Measurements from ENCODE around the gene NEDD1.

The NEDD1 gene

DNA sequence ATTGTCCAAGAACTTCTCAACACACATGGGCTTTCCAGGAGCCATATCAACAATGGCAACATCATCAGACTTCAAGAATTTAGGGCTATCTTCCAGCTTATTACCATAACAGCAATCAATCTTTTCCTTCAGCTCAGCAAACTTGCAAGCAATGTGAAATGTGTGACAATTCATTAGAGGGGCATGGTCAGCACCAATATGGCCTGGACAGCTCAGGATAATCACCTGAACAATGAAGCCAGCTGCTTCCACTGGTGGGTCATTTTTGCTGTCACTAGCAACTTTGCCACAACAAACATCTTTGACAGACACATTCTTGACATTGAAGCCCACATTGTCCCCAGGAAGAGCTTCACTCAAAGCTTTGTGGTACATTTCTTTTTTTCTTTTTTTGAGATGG, 5.9 kb upstream of the NEDD1 start:
- no peak for DNase-seq (ENCODE audit: low spot score)

DNA sequence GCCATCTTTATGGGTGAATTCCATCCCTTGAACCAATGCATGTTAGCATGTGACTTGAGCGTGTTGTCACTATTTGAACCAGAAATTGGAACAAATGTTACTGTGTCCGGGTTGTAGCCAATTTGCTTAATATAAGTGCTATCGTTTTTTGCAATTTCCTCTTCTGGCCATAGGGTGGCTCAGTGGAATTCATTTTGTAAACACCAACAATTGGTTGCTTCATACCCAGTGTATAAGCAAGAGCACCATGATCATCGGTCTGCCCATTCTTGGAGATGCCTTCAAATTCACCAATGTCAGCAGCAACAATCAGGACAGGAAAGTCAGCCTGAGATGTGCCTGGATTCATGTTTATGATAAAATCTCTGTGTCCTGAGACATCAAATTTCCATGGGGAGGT, 5.0 kb upstream of the NEDD1 start:
- DNase-seq (ENCODE audit: low spot score): no peak

DNA sequence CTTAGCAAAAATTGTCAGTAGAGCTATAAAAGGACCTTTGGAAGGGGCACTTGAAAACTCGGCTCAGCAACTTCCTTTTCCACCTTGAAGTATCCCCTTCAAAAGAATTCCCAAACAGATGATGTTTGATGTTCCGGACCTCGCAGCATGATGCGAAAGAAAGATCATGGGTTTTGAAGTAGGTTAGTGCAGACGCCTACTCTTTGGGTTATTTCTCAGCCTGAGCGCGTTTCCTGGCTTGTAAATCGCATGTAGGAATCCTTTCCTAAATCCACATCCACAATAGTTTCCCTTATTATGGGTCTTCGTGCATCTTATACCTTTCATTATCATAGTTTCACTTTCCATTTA, 584 bp upstream of the NEDD1 start:
- DNase-seq (ENCODE audit: low spot score): no peak

DNA sequence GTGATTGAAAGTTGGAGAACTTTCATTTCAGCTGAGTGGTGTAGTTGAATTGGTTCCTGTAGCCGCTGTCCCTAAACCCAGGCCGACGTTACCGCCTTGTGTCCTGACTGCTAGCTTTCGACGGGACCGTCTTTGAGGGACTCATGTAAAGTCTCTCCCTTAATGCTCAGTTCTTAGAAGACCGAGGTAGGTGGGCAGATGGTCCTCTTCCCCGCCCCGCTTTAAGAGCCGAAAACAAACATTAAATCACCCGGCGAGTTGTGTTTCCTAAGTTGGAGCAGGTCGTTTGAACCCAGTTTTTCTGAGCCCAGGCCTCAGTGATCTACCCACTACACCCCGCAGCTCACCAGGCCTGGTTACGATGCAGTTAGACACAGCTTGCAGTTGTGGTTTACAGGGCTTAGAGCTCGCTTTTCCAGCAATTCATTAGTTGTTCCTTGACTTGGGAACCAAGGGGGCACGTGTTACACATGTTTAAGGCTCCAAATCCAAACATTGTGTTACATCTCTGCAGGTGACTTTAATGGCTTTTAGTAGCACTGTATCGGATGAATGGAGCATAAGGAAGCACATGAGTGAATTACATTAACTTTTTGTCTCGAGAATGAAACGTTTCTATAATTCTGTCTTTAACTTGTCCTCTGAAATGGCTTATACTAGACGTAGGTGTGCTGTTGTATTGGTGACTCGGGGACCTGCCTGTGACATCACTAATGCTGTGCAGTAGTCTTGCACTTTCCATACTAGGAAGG, 790 bp downstream of the NEDD1 start:
- peak; percentile 41 for DNase-seq (ENCODE audit: low spot score)

DNA sequence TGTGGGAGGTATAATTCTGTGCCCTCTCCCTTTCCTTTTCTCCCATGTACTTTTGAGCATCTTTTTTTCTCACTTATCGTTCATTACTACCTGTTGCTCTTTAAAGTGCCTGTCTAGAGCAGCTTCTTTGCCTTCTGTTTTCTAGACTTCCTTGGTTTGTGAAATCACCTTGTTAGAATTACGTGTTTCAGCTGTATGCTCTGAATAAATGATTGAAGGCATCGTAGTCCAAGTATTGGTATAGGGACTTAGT, 1.3 kb downstream of the NEDD1 start:
- no peak for DNase-seq (ENCODE audit: low spot score)

DNA sequence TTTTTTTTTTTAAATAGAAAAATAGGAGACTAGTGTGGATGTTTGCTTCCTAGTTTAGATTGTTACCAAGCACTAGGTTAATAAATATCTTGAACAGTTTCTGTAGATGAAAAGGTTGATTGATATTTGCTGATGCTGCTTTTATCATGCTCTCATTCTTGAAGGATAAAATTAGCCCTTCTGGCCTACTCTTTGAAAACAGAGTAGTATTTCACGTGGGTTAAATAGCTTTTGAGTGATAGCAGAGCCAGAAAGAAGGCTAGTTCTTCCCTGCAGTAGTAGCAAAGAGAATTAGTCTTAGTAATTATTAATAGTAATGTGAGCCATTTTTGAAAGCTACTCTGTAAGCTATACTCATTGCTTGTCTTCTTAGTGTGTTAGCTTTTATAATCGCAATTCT, 5.2 kb downstream of the NEDD1 start:
- no peak for DNase-seq (ENCODE audit: low spot score)

DNA sequence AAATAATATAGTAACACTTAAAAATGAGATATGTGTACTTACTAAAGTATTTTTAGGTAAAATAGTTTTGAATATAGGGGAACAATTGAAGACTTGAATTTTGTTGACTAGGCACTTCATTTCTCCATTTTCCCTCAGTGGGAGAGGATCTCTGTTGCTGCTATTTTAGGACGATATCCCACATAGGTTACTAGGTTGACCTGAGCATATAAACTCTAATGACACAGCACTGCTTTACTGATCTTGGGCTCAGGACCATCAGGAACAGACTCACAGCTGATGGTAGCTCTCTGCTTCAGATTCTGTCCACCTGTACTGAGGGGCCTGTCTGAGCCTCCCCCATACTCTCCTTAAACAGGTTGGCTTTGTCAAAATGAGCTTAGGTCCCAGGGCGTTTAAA, 5.9 kb downstream of the NEDD1 start:
- DNase-seq (ENCODE audit: low spot score): no peak

DNA sequence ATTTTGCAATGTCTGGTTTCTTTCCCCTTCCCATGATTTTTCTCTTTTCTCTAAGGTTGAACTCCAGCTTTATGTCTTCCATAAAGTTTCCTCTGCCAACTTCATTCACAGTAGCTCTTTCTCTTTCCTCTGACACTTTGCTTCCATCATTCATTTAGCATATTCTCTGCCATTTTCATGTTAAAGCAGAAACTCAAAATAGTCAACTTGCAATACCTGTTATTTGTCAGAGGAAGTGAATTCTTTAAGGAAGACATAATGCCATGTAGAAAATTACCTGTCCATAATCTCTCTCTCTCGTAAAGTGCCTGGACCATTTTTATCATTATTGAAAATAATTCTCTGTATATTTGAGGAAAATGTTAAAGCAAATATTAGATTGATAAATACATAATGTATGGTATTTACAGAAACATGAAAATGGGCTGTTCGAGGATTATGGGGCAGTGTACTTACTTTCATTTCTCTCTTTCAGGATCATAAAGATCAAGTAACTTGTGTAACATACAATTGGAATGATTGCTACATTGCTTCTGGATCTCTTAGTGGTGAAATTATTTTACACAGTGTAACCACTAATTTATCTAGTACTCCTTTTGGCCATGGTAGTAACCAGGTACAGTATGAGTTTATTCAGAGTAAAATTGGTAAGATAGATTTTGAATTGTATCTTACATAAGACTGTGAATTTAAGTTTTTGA, 12.6 kb downstream of the NEDD1 start:
- no peak for DNase-seq (ENCODE audit: low spot score)

DNA sequence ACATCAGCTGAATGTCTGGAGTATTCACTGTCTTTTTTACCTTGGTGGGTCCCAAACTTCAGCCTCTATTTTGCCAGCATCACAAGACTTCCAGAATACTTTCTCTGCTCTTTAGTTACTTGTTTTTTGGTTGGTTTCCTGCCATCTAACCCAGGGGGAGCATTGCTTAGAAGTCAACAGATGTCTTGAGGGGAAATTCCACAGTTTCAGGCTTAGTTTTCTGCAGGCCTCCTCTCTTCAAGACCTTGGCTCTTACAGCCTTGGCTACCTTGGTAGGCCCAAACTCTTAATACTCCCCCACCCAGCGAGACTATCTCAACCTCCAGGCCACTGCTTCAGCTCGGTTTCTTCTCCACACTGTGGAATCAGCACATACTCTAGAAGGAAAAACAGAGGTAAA, 41.7 kb downstream of the NEDD1 start:
- no peak for DNase-seq (ENCODE audit: low spot score)

DNA sequence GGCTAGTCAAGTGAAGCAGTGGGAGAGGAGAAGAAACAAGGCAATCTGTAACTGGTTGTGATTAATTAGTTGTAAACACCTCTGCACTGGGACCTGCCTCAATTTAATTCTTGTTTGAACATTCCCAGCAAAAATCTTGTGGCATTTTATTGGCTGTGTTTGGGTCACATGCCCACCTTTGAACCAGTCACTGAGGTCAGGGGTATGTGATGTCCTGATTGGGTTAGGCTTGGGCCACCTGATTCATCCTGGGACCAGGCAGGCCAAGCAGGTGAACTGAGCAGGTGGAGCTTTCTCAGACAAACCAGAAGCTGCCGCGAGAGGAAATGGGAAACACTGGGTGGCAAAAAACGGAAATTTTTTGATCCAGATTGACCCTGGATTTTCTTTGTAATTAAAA, 72.5 kb downstream of the NEDD1 start:
- no peak for DNase-seq (ENCODE audit: low spot score)

DNA sequence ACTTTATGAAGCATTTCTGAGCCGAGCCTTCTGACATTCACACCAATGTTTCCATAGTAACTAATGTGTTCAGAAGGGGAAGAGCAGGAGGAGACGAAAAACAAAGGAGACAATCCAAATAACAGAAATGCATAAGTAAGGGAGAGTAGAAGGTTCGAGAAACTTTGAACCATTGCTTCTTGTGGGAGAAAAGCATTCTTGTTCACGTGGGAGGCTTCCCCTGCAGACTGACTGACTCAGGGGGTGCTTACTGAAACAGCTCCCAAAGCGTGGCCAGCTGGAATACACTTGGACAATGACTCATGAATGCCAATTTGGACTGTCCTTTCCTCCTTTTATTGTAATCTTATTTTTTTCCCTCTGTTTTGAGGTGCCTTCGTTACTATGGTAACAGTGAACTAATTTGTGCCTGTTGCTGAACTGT, 73.9 kb downstream of the NEDD1 start:
- DNase-seq (ENCODE audit: low spot score): peak; percentile 72

DNA sequence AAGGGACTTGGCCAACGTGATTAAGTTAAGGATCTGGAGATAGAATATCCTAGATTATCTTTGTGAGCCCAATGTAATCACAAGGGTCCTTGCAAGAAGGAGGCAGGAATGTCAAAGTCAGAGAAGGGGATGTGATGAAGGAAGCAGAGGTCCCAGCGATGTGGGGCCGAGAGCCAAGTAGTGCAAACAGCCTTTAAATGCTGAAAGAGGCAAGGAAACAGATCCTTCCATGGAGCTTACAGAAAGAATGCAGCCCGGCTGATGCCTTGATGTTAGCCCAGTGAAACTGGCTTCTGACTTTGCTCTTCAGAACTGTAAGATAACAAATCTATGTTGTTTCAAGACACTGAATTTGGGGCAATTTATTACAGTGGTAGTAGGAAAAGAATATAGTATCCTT, 74.9 kb downstream of the NEDD1 start:
- DNase-seq (ENCODE audit: low spot score): no peak

DNA sequence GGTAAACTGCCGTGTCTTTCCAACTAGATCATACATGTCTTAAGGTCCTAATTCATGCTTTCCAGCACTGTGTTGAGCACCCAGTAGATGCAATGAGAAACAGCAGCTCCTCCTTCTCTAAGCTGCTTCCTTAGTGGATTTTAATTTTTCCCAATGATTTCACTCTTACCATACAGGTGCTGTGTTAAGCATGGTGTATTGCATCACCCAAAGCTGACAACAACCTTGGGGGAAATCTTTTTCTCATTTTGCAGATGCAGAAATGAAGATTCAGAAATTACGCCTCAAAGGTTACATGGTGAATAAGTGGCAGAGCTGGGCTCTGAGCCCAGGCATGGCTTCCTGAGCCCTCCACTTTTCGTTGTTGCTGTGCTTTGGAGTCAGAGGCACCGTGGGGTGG, 75.6 kb downstream of the NEDD1 start:
- DNase-seq (ENCODE audit: low spot score): no peak

DNA sequence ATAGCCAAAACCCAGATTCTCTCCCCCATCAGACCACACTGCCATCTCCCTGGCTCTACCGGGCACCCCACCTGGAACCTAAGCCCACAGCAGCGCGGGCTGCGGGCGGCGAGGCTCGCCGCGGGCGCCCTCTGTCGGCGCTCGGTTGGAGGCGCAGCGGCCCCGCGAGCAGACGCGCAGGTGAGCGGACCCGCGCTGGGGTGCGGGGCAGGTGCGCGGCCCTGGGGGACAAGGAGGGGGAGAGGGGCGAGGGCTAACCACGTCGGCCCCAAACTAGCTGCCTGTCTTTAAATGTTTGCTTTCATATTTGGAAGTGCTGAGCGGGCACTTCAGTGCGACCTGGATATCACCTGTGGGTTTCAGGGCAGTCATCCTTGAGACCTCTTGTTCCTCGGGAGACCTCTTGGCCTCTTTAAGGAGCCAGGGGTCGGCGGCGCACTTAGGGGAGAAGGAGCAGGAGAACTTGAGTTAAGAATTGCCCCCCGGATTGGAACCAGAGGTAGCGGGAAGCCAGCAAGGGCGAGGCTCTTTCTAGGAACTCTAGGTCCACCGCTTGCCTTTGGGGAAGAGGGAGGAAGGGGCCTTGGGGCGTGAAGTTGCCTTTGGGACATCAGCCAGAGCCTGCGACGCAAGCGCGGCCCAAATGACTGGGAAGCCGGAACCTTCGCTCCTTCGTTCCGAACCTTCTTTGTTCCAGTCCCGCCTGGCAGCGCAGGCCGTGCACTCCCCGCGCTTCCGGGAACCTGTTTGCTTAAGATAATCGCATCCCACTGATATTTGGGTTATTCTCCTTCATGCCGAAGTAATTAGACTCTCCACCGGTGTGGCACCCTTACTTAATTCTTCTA, 78.7 kb downstream of the NEDD1 start:
- peak; percentile 53 for DNase-seq (ENCODE audit: low spot score)

DNA sequence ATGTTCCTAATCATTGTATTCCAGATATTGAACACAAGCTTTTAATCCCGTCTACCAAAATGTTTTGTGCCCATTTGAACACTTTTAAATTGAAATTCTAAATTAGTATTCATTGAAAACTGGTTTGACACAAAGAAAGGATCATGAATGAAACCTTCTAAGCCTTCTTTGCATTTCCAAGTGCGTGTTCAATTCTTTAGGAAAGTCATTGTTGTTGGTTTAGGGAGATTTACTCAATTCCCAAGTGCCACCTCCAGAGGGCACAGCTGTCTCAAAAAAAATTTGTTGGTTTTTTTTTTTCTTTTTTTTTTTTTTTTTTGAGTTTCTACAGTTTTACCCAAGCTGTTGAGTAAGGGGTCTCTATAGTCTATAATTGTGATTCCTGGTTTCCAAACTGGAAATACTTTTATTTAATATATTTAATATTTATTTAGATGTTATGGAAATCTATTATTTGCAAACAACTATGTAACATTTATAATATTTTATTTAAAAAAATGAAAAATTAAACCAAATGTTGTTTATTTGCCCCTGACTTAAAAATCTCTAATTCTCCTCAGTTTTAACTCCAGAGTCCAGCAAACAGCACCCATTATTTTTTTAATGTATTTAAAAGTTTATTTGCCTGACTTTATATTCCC, 79.9 kb downstream of the NEDD1 start:
- DNase-seq (ENCODE audit: low spot score): peak; percentile 39

DNA sequence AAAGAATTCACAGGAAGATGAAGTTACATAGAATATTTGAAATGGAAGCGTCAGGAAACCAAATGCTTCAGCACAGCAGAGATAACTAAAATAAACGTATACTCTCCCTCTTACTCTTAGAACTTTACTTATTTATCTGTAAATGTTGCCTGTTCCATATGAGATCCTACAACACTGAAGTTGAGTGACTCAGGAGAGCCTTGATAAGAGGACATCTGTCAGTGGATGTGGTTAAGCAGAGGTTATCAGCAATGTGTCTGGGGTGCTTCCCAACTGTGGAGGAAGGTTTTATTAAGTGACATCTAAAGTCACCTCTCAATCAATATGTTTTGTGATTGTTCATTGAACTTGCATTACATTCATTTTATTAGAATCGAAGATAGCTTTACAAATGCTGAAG, 81.9 kb downstream of the NEDD1 start:
- DNase-seq (ENCODE audit: low spot score): no peak

DNA sequence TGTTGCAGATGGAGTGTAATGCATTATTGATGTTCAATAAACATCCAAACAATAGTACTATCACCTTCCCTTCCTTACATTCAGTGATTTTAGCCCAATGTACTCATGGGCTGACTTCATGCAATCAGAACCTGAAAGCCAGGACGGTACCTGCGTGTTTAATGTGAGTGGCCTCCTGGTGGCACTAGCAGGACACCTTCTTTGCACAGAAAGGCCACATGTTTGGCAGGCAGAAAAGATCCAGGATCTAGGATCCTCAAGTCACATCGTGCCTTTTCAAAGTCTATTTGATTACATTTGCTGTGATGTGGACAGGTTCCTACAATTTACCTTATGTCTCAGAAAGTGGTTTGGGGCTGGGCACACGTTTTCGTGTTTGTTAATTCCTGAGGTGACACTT, 82.9 kb downstream of the NEDD1 start:
- no peak for DNase-seq (ENCODE audit: low spot score)

DNA sequence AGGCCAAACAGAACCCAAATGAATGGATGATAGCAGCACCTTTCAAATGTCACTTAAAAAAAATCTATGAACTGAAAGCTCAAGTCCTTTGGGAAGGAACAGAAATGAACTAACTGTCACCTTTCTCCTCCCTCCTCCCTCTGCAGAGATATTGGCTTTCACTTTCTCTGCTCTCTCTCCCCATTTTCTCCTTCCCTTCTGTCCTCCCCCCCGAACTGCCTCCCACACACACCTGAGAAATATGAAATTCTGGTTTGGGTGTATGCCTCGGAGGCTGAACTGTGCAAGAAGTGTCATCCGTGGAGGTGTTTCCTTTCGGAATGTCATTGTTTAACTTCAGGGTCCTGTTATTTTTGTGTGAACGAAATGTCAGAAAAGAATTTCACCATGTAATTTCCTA, 87.8 kb downstream of the NEDD1 start:
- no peak for DNase-seq (ENCODE audit: low spot score)

DNA sequence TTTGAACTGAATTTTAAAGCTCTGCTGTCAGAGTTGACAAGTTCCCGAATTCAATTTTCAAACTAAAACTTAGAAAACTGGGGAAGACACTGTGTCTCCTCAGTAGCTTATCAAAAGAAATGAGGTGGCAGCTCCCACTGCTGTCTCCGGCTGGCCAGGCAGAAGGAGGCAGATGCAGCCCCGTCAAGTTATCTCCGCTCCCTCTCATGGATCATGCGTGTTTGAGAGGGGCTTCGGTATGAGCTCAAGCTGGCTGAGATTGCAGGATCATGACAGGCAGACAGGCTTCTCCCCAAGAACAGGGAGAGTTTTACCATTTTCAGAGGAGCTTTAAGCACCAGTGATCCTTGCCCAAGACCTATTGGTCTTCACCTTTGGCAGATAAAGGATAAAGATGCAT, 88.8 kb downstream of the NEDD1 start:
- DNase-seq (ENCODE audit: low spot score): no peak

DNA sequence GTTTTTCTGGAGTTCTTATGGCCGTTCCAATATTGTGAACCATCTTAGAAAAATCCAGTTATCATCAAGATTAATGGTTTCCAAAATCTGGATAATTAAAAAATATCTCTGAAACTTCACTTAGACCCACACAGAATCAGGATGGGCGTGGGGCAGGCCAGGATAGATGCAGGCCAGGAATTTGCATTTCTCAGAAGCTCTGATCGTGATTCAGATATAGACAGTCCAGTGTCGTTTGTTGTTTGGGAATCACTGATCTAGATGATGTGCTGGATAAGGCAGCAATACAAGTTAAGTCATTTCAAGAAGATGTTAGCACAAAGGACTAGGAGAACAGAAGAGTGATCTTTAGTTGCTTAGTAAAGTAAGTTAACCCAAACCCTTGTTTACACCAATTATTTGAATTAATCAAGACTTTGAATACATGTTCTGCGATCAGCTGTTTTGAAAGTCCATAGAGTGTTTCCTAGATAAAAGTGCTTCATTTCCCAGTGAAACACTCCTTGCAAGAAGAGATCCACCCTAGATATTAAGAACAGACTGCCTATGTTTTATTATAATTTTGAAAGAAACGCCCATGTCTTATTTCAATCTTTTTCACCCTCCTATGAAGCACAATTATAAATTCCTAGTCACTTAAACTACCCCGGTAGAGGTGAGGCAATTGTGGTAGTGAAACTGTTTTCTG, 90.9 kb downstream of the NEDD1 start:
- no peak for DNase-seq (ENCODE audit: low spot score)

DNA sequence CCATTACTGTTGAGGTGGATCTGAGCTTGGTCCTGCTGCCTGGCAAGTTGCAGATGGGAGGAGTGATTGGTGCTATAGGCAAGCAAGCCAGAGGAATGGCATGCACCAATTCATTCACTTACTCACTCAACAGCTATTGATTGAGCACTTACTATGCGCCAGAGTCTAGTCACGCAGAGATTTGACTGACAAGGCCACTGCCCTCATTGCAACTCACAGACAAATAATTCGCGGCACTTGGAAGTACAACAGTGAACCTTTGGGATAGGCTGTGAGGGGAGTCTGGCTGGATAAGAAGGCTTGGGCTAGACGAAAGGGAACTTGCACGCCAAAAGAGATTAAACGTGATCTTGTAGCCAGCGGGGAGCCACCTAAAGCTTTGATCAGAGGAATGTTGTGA, 96.2 kb downstream of the NEDD1 start:
- no peak for DNase-seq (ENCODE audit: low spot score)
